ENCODE measurements around the gene SLC16A10.
"Not testable (repeated sequence)": the region's sequence is repeated elsewhere in the genome, so short reads cannot be mapped to it uniquely, and the experiment has no call there.

The SLC16A10 gene

GRCh38 chr6:111192911-111193555 is 105.7 kb downstream of the SLC16A10 start:
- Histone ChIP-seq H3K4me3 (ENCODE audit: low read length) (no peak overlapping the region), H3K27me3 (ENCODE audit: insufficient read depth, low read length) (no peaks in the 10 kb centered on the region), H3K4me1 (ENCODE audit: insufficient read depth, low read length) (no peaks in the 10 kb centered on the region), H3K27ac (ENCODE audit: low read depth, low read length) (no peak overlapping the region), H3K9ac (ENCODE audit: low read depth, low read length) (no peak overlapping the region), H3K9me3 (ENCODE audit: insufficient read depth, low read depth, low read length) (peaks cover 3% of the 10 kb centered on the region; the same call in 1 of the 2 replicates), H3K36me3 (ENCODE audit: insufficient read depth, low read length) (no peaks in the 10 kb centered on the region)

GRCh38 chr6:111195656-111196055 is 108.4 kb downstream of the SLC16A10 start:
- H3K36me3 ChIP-seq (ENCODE audit: insufficient read depth, low read length): no peaks in the 10 kb centered on the region

GRCh38 chr6:111198841-111199240 is 111.5 kb downstream of the SLC16A10 start:
- 95% methylated on average over 3 of the region's 3 CpGs for WGBS
- H3K36me3 ChIP-seq (ENCODE audit: insufficient read depth, low read length): no peaks in the 10 kb centered on the region
- no peaks in the 10 kb centered on the region for H3K4me1 ChIP-seq (ENCODE audit: insufficient read depth, low read length)

More at GRCh38 chr6:111195656-111196055, 108.4 kb downstream of the SLC16A10 start:
- Histone ChIP-seq H3K27me3 (ENCODE audit: insufficient read depth, low read length) (no peaks in the 10 kb centered on the region), H3K9ac (ENCODE audit: low read depth, low read length) (no peak overlapping the region), H3K27ac (ENCODE audit: low read depth, low read length) (no peak overlapping the region), H3K9me3 (ENCODE audit: insufficient read depth, low read depth, low read length) (peaks cover 2% of the 10 kb centered on the region; the same call in 1 of the 2 replicates), H3K4me3 (ENCODE audit: low read length) (no peak overlapping the region), H3K4me1 (ENCODE audit: insufficient read depth, low read length) (no peaks in the 10 kb centered on the region)

GRCh38 chr6:111199935-111200334 is 112.6 kb downstream of the SLC16A10 start:
- WGBS: 100% methylated on average over 1 of the region's 1 CpG
- H3K4me1 ChIP-seq (ENCODE audit: insufficient read depth, low read length): no peaks in the 10 kb centered on the region

More at GRCh38 chr6:111198841-111199240, 111.5 kb downstream of the SLC16A10 start:
- Histone ChIP-seq H3K4me3 (ENCODE audit: low read length) (no peak overlapping the region), H3K27ac (ENCODE audit: low read depth, low read length) (no peak overlapping the region), H3K9ac (ENCODE audit: low read depth, low read length) (no peak overlapping the region), H3K9me3 (ENCODE audit: insufficient read depth, low read depth, low read length) (no peaks in the 10 kb centered on the region), H3K27me3 (ENCODE audit: insufficient read depth, low read length) (no peaks in the 10 kb centered on the region)

GRCh38 chr6:111200350-111201243 is 113.3 kb downstream of the SLC16A10 start:
- no peaks in the 10 kb centered on the region for H3K9me3 ChIP-seq (ENCODE audit: insufficient read depth, low read depth, low read length)
- no peaks in the 10 kb centered on the region for H3K4me1 ChIP-seq (ENCODE audit: insufficient read depth, low read length)
- no peaks in the 10 kb centered on the region for H3K36me3 ChIP-seq (ENCODE audit: insufficient read depth, low read length)
- no peaks in the 10 kb centered on the region for H3K27me3 ChIP-seq (ENCODE audit: insufficient read depth, low read length)
- H3K4me3 ChIP-seq (ENCODE audit: low read length): no peak overlapping the region
- WGBS: 90% methylated on average over 8 of the region's 8 CpGs
- no peak overlapping the region for H3K9ac ChIP-seq (ENCODE audit: low read depth, low read length)
- H3K27ac ChIP-seq (ENCODE audit: low read depth, low read length): no peak overlapping the region

More at GRCh38 chr6:111199935-111200334, 112.6 kb downstream of the SLC16A10 start:
- Histone ChIP-seq H3K27ac (ENCODE audit: low read depth, low read length) (no peak overlapping the region), H3K36me3 (ENCODE audit: insufficient read depth, low read length) (no peaks in the 10 kb centered on the region), H3K4me3 (ENCODE audit: low read length) (no peak overlapping the region), H3K9ac (ENCODE audit: low read depth, low read length) (no peak overlapping the region), H3K9me3 (ENCODE audit: insufficient read depth, low read depth, low read length) (no peaks in the 10 kb centered on the region), H3K27me3 (ENCODE audit: insufficient read depth, low read length) (no peaks in the 10 kb centered on the region)

GRCh38 chr6:111201244-111201554 is 113.9 kb downstream of the SLC16A10 start:
- no peak overlapping the region for H3K9ac ChIP-seq (ENCODE audit: low read depth, low read length)
- WGBS: 80% methylated on average over 1 of the region's 1 CpG
- no peaks in the 10 kb centered on the region for H3K4me1 ChIP-seq (ENCODE audit: insufficient read depth, low read length)
- no peaks in the 10 kb centered on the region for H3K9me3 ChIP-seq (ENCODE audit: insufficient read depth, low read depth, low read length)
- H3K27ac ChIP-seq (ENCODE audit: low read depth, low read length): no peak overlapping the region
- no peaks in the 10 kb centered on the region for H3K27me3 ChIP-seq (ENCODE audit: insufficient read depth, low read length)
- no peaks in the 10 kb centered on the region for H3K36me3 ChIP-seq (ENCODE audit: insufficient read depth, low read length)
- H3K4me3 ChIP-seq (ENCODE audit: low read length): no peak overlapping the region

- Histone ChIP-seq H3K27ac (ENCODE audit: low read depth, low read length) (no peak overlapping the region), H3K9ac (ENCODE audit: low read depth, low read length) (no peak overlapping the region)
- 98% methylated on average over 3 of the region's 3 CpGs for WGBS
Observed at GRCh38 chr6:111201764-111202163, 114.5 kb downstream of the SLC16A10 start.

GRCh38 chr6:111203539-111203938 is 116.2 kb downstream of the SLC16A10 start:
- H3K9me3 ChIP-seq (ENCODE audit: insufficient read depth, low read depth, low read length); H3K4me3 ChIP-seq (ENCODE audit: low read length); H3K27ac ChIP-seq (ENCODE audit: low read depth, low read length); H3K9ac ChIP-seq (ENCODE audit: low read depth, low read length); H3K36me3 ChIP-seq (ENCODE audit: insufficient read depth, low read length); H3K4me1 ChIP-seq (ENCODE audit: insufficient read depth, low read length); H3K27me3 ChIP-seq (ENCODE audit: insufficient read depth, low read length): not testable (repeated sequence)
- WGBS: 100% methylated on average over 1 of the region's 4 CpGs

More at GRCh38 chr6:111201764-111202163, 114.5 kb downstream of the SLC16A10 start:
- Histone ChIP-seq H3K27me3 (ENCODE audit: insufficient read depth, low read length) (no peaks in the 10 kb centered on the region), H3K9me3 (ENCODE audit: insufficient read depth, low read depth, low read length) (no peaks in the 10 kb centered on the region), H3K36me3 (ENCODE audit: insufficient read depth, low read length) (no peaks in the 10 kb centered on the region), H3K4me1 (ENCODE audit: insufficient read depth, low read length) (no peaks in the 10 kb centered on the region), H3K4me3 (ENCODE audit: low read length) (no peak overlapping the region)

- WGBS: 88% methylated on average over 2 of the region's 2 CpGs
- Histone ChIP-seq H3K4me1 (ENCODE audit: insufficient read depth, low read length) (no peaks in the 10 kb centered on the region), H3K27ac (ENCODE audit: low read depth, low read length) (no peak overlapping the region), H3K4me3 (ENCODE audit: low read length) (no peak overlapping the region), H3K9me3 (ENCODE audit: insufficient read depth, low read depth, low read length) (no peaks in the 10 kb centered on the region), H3K36me3 (ENCODE audit: insufficient read depth, low read length) (no peaks in the 10 kb centered on the region), H3K27me3 (ENCODE audit: insufficient read depth, low read length) (no peaks in the 10 kb centered on the region), H3K9ac (ENCODE audit: low read depth, low read length) (no peak overlapping the region)
Observed at GRCh38 chr6:111204305-111204704, 117.0 kb downstream of the SLC16A10 start.

- Histone ChIP-seq H3K9ac (ENCODE audit: low read depth, low read length) (no peak overlapping the region), H3K4me3 (ENCODE audit: low read length) (no peak overlapping the region), H3K36me3 (ENCODE audit: insufficient read depth, low read length) (no peaks in the 10 kb centered on the region)
Observed at GRCh38 chr6:111204881-111205280, 117.6 kb downstream of the SLC16A10 start.

GRCh38 chr6:111205502-111205901 is 118.2 kb downstream of the SLC16A10 start:
- Histone ChIP-seq H3K36me3 (ENCODE audit: insufficient read depth, low read length) (no peaks in the 10 kb centered on the region), H3K4me3 (ENCODE audit: low read length) (no peak overlapping the region), H3K9me3 (ENCODE audit: insufficient read depth, low read depth, low read length) (no peaks in the 10 kb centered on the region), H3K9ac (ENCODE audit: low read depth, low read length) (no peak overlapping the region), H3K27ac (ENCODE audit: low read depth, low read length) (no peak overlapping the region), H3K27me3 (ENCODE audit: insufficient read depth, low read length) (no peaks in the 10 kb centered on the region), H3K4me1 (ENCODE audit: insufficient read depth, low read length) (no peaks in the 10 kb centered on the region)
- 91% methylated on average over 3 of the region's 3 CpGs for WGBS

More at GRCh38 chr6:111204881-111205280, 117.6 kb downstream of the SLC16A10 start:
- no peaks in the 10 kb centered on the region for H3K4me1 ChIP-seq (ENCODE audit: insufficient read depth, low read length)
- H3K27me3 ChIP-seq (ENCODE audit: insufficient read depth, low read length): no peaks in the 10 kb centered on the region
- H3K27ac ChIP-seq (ENCODE audit: low read depth, low read length): no peak overlapping the region
- 87% methylated on average over 2 of the region's 2 CpGs for WGBS
- H3K9me3 ChIP-seq (ENCODE audit: insufficient read depth, low read depth, low read length): no peaks in the 10 kb centered on the region
